Activated T-cell treated with anti-CD3 and anti-CD28 coated beads, Interleukin-2, amount 50 U/mL, for 1 hour (primary cell): Measurements from ENCODE around the gene CAMK1.

Source experiments
- DNase-seq: peaks from one replicate; pipeline ENCODE4 v3.0.0-alpha.2; 2020

CAMK1 gene

DNA sequence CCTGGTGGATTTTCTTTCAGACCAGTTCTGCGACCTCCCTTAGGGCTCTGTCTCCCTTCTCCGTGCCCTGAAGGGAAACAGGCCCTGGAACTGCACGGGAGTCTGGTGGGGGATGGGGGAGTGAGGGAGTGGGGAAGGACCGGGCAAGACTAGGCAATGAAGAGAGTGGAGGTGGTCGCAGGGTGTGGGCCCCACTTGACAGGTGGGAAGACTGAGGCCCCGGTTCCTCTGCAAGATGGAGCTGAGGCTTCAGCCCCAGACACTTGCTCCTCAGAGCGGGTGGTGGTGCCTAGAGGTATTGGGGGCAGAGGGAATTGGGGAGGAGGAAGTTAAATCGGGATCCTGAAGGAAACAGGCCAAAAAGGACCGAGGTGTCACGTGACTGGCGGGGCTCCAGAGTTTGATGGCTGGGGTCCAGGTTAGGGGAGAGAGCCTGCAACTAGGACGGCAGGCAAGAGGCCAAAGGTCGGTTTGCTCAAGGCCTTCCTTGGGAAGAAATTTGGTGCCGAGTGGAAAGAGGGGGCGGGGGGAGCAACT lies 597 bp upstream of the CAMK1 start:
- no peak for DNase-seq

GRCh38 chr3:9769012-9769411 lies 735 bp downstream of the CAMK1 start:
- no peak for DNase-seq

- no peak for DNase-seq
Measured at GRCh38 chr3:9768141-9768775, 1.5 kb downstream of the CAMK1 start.

DNA sequence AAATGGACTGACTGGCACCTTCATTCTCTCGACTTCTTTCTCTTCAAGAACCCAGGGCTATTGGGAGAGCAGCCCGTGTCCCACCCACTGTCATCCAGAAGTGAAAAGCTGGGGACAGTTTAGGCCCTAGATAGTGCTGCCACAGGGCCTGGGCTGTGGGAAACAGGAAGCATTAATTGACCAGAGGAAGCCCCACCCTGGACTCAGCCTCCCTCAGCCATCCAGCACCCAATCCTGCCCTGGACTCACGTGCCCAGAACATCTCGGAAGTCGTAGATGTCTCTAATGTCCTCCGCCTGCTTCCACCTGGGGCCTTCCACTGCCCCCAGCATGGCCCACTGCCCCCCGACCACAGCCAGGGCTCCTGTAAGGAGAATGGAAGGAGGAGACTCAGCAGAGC lies 2.3 kb downstream of the CAMK1 start:
- no peak for DNase-seq

GRCh38 chr3:9765865-9766264 lies 3.9 kb downstream of the CAMK1 start:
- DNase-seq, result no peak

- no peak for DNase-seq
Measured at GRCh38 chr3:9762871-9763270, 6.9 kb downstream of the CAMK1 start.

DNA sequence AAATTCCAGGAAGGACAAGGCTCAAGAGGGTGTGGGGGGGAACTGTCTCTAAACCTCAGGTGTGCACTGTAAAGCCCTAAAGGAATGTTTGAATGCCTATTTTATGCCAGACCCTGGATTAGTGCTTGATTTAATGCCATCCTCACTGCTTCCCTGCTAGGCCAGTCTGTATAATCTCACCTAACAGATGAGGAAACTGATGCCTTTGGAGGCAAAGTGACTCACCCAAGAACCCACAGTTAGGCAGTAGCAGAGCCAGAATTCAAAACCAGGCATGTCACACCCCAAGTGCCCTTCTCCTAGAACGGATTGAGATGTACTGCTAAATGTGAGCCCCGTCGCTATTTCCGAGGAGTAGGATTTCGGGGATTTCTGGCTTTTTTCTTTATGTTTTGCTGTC lies 7.8 kb downstream of the CAMK1 start:
- DNase-seq, result no peak

- DNase-seq, result no peak
Measured at GRCh38 chr3:9760779-9761505, 8.8 kb downstream of the CAMK1 start.

- no peak for DNase-seq
Measured at GRCh38 chr3:9757427-9757826, 12.3 kb downstream of the CAMK1 start.

GRCh38 chr3:9754678-9755077 lies 15.1 kb downstream of the CAMK1 start:
- no peak for DNase-seq

- no peak for DNase-seq
Measured at GRCh38 chr3:9750556-9751411, 19.0 kb downstream of the CAMK1 start.

DNA sequence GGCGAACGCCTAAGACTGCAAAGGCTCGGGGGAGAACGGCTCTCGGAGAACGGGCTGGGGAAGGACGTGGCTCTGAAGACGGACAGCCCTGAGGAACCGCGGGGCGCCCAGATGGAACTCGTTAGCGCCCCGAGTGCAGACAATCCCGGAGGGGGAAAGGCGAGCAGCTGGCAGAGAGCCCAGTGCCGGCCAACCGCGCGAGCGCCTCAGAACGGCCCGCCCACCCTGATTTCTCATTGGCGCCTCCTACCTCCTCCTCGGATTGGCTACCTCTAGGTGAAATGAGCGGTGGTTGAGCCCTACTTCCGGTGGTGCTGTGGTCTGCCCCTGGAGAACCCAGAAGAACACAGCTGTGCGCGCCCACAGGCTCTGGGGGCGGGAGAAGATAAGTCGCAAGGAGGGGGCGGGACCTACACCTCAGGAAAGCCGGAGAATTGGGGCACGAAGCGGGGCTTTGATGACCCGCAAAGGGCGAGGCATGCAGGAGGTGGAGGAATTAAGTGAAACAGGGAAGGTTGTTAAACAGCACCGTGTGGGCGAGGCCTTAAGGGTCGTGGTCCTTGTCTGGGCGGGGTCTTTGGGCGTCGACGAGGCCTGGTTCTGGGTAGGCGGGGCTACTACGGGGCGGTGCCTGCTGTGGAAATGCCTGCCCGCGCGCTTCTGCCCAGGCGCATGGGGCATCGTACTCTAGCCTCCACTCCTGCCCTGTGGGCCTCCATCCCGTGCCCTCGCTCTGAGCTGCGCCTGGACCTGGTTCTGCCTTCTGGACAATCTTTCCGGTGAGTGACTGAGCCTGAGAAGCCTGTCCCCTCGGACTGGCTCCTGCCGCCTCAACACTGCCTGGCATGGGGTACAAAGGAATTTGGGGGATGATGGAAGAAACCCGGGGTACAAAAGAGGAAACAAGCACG lies 19.8 kb downstream of the CAMK1 start, which contains the start of gene OGG1:
TSS of gene OGG1 (plus strand) at position 308 of the 911 bp plus-strand sequence. CDS start at position 643, 335 bp downstream.
- DNase-seq, result peak; percentile 90

GRCh38 chr3:9749296-9749644 lies 20.5 kb downstream of the CAMK1 start:
- DNase-seq, result no peak

DNA sequence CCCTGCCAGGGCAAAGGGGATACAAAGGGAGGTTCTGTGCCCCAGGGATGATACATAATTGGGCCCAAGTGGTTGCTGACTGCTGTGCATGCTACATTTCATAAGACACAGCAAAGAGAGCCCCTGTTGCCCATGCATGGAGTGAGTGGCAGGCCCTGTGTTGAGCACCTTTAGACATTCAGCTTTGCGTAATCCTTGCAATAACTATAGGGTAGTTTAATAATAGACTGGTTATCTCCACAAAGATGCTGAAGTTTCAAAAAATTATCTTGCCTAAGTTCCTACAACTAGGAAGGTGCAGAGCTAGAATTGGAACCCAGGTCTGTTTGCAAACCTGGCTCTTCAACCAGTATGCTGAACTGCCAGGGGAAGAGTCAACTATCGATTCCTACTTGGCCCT lies 21.7 kb downstream of the CAMK1 start:
- DNase-seq, result no peak

GRCh38 chr3:9747267-9747666 lies 22.5 kb downstream of the CAMK1 start:
- no peak for DNase-seq

GRCh38 chr3:9746330-9746729 lies 23.4 kb downstream of the CAMK1 start:
- no peak for DNase-seq

DNA sequence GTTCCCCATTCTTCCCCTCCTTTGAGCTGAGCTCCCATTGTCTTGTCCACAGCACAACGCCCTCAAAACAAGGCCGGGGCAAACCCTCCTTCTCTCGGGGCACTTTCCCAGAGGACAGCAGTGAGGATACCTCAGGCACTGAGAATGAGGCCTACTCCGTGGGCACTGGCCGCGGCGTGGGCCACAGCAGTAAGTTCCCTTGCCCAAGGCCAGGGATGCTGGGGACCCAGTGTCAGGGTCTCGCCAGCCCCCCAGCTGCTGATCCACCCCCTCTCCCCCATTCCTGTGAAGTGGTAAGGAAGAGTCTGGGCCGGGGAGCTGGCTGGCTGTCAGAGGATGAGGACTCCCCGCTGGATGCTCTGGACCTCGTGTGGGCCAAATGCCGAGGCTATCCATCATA lies 24.2 kb downstream of the CAMK1 start:
- no peak for DNase-seq

DNA sequence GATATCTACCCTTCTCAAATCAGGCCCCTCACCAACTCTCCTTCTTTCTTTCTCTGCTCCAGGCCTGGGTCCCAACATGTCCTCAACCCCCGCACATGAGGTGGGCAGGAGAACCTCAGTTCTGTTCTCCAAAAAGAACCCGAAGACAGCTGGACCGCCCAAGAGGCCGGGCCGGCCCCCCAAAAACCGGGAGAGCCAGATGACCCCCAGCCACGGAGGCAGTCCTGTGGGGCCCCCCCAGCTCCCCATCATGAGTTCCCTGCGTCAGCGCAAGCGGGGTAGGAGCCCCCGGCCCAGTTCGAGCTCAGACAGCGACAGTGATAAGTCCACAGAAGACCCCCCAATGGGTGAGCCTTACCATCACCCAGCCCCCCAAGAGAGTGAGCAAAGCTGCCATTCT lies 25.6 kb downstream of the CAMK1 start:
- DNase-seq, result no peak

DNA sequence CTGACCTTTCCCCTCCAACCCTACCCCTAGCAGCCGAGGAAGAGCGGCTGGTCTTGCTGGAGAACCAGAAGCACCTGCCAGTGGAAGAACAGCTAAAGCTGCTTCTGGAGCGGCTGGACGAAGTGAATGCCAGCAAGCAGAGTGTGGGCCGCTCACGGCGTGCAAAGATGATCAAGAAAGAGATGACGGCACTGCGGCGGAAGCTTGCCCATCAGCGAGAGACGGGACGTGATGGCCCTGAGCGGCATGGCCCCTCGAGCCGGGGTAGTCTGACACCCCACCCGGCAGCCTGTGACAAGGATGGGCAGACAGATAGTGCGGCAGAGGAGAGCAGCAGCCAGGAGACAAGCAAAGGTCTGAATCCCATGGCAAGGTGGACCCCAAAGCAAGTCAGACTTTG lies 26.2 kb downstream of the CAMK1 start:
- no peak for DNase-seq

GRCh38 chr3:9742560-9742959 lies 27.2 kb downstream of the CAMK1 start:
- no peak for DNase-seq

GRCh38 chr3:9739181-9739580 lies 30.6 kb downstream of the CAMK1 start:
- no peak for DNase-seq

- no peak for DNase-seq
Measured at GRCh38 chr3:9736831-9737230, 32.9 kb downstream of the CAMK1 start.

DNA sequence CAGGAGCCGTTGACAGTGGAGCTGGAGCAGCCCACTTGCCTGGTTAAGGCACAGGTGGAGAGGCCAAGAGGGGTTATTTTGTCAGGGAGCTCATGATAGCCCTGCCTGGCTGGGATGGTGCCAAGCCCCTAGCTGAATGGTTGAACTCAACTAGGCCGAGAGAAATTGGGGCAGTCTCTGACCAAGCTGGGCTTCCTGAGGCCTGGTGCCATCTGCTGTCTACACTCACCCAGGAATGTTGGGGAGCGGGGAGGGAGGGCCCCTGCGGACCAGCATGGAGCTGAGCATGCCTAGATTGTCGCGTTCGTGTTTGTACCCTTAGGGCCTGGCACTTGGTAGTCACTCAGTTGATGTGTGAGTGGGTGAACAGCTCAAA lies 37.0 kb downstream of the CAMK1 start:
- DNase-seq, result no peak
